MM.1S (cell line): ENCODE data around the gene SRSF7.
"Not testable (repeated sequence)": the region's sequence is repeated elsewhere in the genome, so short reads cannot be mapped to it uniquely, and the experiment has no call there.

Experiments
- DNase-seq: peaks from one replicate; pipeline ENCODE4 v3.0.0-alpha.2; 2015
- H2AFZ ChIP-seq: fragments of 300-600 bp; sonication (generic); 2 replicates; pipeline ENCODE4 v1.6.0; 2016; ENCODE audit warnings: antibody characterized with exemption, low read length
- H3F3A ChIP-seq: fragments of 300-600 bp; sonication (generic); 2 replicates; pipeline ENCODE4 v1.6.1; 2016; ENCODE audit warnings: mild to moderate bottlenecking, antibody characterized with exemption, low read length, moderate library complexity, mixed read lengths; ENCODE audit not compliant: insufficient read depth
- H3K27ac ChIP-seq: fragments of 300-600 bp; sonication (generic); 2 replicates; pipeline ENCODE4 v1.5.1; 2016; ENCODE audit warnings: mild to moderate bottlenecking, low read length
- H3K27me3 ChIP-seq: fragments of 300-600 bp; sonication (generic); replicated peaks from 2 replicates; pipeline ENCODE4 v1.6.0; 2016; ENCODE audit warnings: low read length; ENCODE audit not compliant: insufficient read depth
- H3K36me3 ChIP-seq: fragments of 300-600 bp; sonication (generic); replicated peaks from 2 replicates; pipeline ENCODE4 v1.6.1; 2016; ENCODE audit warnings: mild to moderate bottlenecking, low read length, mixed read lengths; ENCODE audit not compliant: insufficient read depth
- H3K4me1 ChIP-seq: fragments of 300-600 bp; sonication (generic); 2 replicates; pipeline ENCODE4 v1.6.1; 2016; ENCODE audit warnings: low read length, mixed read lengths
- H3K4me2 ChIP-seq: fragments of 300-600 bp; sonication (generic); 2 replicates; pipeline ENCODE4 v1.6.0; 2016; ENCODE audit warnings: low read depth, low read length
- H3K4me3 ChIP-seq: fragments of 300-600 bp; sonication (generic); 2 replicates; pipeline ENCODE4 v1.5.1; 2016; ENCODE audit warnings: low read length, mixed read lengths
- H3K79me2 ChIP-seq: fragments of 300-600 bp; sonication (generic); 2 replicates; pipeline ENCODE4 v1.6.1; 2016; ENCODE audit warnings: mixed run types, low read length, mixed read lengths
- H3K9ac ChIP-seq: fragments of 300-600 bp; sonication (generic); 2 replicates; pipeline ENCODE4 v1.6.1; 2016; ENCODE audit warnings: low read length, mixed read lengths
- H3K9me2 ChIP-seq: fragments of 300-600 bp; sonication (generic); replicated peaks from 2 replicates; pipeline ENCODE4 v1.6.1; 2016; ENCODE audit warnings: mild to moderate bottlenecking, low read length, mixed read lengths; ENCODE audit not compliant: insufficient read depth
- H3K9me3 ChIP-seq: fragments of 300-600 bp; sonication (generic); replicated peaks from 2 replicates; pipeline ENCODE4 v1.6.1; 2016; ENCODE audit warnings: mild to moderate bottlenecking, low read length, mixed read lengths; ENCODE audit not compliant: insufficient read depth
- H4K20me1 ChIP-seq: fragments of 300-600 bp; sonication (generic); 2 replicates; pipeline ENCODE4 v1.6.1; 2016; ENCODE audit warnings: mild to moderate bottlenecking, low read length, moderate library complexity, mixed read lengths; ENCODE audit not compliant: insufficient read depth
- EZH2 ChIP-seq: fragments of 300-600 bp; sonication (generic); optimal IDR thresholded peaks from 2 replicates; pipeline ENCODE3; 2017; ENCODE audit warnings: low read depth, mild to moderate bottlenecking, antibody characterized with exemption, low read length, mixed read lengths
- EZH2phosphoT487 ChIP-seq: fragments of 300-600 bp; sonication (generic); IDR thresholded peaks from 2 replicates; pipeline ENCODE4 v1.6.1; 2018; ENCODE audit warnings: antibody characterized with exemption, low read length
- TF ChIP-seq, protein P1 (sequence below): fragments of 300-600 bp; sonication (generic); IDR thresholded peaks from 2 replicates; pipeline ENCODE4 v1.5.1; 2016; ENCODE audit warnings: antibody characterized with exemption, low read length, mixed read lengths

SRSF7 gene

DNA sequence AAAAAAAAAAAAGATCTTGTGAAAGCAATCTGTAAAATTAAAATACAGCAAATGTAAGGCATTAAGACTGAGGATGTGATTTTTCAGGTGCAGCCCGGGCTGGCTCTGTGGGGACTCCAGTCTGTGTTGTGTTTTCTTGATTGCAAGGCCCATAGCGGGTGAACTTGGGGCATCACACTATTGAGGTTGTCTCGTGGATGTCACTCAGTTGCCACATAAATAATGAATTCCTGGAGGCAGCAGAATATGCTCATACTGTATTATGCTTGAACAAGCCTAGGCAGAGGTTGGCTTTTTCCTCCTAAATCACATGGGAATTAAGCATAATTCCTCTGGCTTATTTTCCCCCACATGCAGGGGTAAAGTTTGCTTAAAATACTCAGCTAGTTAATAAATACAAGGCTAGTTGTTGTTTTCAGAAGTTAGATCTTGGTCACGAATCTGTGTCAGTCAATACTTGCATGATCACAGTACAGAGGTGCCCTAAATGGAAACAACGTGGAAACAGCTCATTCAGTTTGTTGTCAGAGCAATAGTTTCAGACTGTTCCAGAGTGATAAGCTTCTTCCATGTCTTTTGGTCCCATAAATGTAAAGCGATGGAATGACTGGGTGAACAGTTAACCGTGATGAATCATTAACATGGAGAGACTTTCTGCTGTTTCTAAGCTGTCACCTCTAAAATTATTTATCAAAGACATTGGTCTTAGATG lies 43.2 kb upstream of the SRSF7 start:
- H2AFZ ChIP-seq: no peak overlapping the region
- no peaks in the 10 kb centered on the region for H3K9me3 ChIP-seq
- H3K4me1 ChIP-seq: no peaks in the 10 kb centered on the region
- H3K9ac ChIP-seq: no peak overlapping the region
- H3K27me3 ChIP-seq: no peaks in the 10 kb centered on the region
- H3K27ac ChIP-seq: no peak overlapping the region
- H4K20me1 ChIP-seq: no peaks in the 10 kb centered on the region
- no peaks in the 10 kb centered on the region for H3K36me3 ChIP-seq
- no peaks in the 10 kb centered on the region for H3K9me2 ChIP-seq
- H3K4me2 ChIP-seq: no peak overlapping the region
- TF ChIP-seq EZH2 (no peak), EZH2phosphoT487 (no peak)
- TF ChIP-seq, protein P1, sequence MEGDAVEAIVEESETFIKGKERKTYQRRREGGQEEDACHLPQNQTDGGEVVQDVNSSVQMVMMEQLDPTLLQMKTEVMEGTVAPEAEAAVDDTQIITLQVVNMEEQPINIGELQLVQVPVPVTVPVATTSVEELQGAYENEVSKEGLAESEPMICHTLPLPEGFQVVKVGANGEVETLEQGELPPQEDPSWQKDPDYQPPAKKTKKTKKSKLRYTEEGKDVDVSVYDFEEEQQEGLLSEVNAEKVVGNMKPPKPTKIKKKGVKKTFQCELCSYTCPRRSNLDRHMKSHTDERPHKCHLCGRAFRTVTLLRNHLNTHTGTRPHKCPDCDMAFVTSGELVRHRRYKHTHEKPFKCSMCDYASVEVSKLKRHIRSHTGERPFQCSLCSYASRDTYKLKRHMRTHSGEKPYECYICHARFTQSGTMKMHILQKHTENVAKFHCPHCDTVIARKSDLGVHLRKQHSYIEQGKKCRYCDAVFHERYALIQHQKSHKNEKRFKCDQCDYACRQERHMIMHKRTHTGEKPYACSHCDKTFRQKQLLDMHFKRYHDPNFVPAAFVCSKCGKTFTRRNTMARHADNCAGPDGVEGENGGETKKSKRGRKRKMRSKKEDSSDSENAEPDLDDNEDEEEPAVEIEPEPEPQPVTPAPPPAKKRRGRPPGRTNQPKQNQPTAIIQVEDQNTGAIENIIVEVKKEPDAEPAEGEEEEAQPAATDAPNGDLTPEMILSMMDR: no peak
- no peaks in the 10 kb centered on the region for H3F3A ChIP-seq
- no peak for DNase-seq
- no peak overlapping the region for H3K4me3 ChIP-seq
- H3K79me2 ChIP-seq: no peaks in the 10 kb centered on the region

DNA sequence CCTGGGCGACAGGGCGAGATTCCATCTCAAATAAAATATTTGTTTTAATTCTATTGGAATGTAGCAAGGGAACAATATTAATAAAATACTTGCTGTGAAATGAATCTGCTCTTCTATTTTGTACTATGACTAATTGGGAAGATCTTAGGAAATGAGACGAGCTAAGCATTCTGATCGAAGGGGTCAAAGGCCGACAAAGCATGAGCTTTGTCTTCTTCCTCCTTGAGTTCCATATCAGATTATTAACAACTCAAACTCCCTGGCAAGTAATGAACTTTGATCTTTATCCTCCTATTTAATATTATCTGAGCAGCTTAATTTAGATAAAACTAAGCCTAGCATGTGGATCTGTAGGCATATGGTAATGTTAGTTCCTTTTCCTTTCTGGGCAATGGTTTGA lies 42.4 kb upstream of the SRSF7 start:
- Histone ChIP-seq H3K27me3 (no peaks in the 10 kb centered on the region), H2AFZ (no peak overlapping the region), H3K9me3 (no peaks in the 10 kb centered on the region), H3K79me2 (no peaks in the 10 kb centered on the region), H3K9me2 (no peaks in the 10 kb centered on the region), H3K4me2 (no peak overlapping the region), H3K36me3 (no peaks in the 10 kb centered on the region), H3F3A (no peaks in the 10 kb centered on the region), H3K4me3 (no peak overlapping the region), H3K9ac (no peak overlapping the region), H3K4me1 (no peaks in the 10 kb centered on the region), H4K20me1 (no peaks in the 10 kb centered on the region), H3K27ac (no peak overlapping the region)
- no peak for TF ChIP-seq EZH2
- no peak for TF ChIP-seq EZH2phosphoT487
- TF ChIP-seq, protein P1: no peak
- no peak for DNase-seq

- Histone ChIP-seq H3K4me1 (no peaks in the 10 kb centered on the region), H3K9me3 (no peaks in the 10 kb centered on the region), H3K79me2 (no peaks in the 10 kb centered on the region), H3K36me3 (no peaks in the 10 kb centered on the region), H4K20me1 (no peaks in the 10 kb centered on the region), H3K4me3 (no peak overlapping the region), H3K9me2 (no peaks in the 10 kb centered on the region), H3K27ac (no peak overlapping the region), H3K4me2 (no peak overlapping the region), H3K9ac (no peak overlapping the region), H3K27me3 (no peaks in the 10 kb centered on the region), H2AFZ (no peak overlapping the region), H3F3A (no peaks in the 10 kb centered on the region)
- TF ChIP-seq EZH2phosphoT487 (no peak), EZH2 (no peak)
- TF ChIP-seq, protein P1: no peak
- DNase-seq: no peak
These were observed 41.6 kb upstream of the SRSF7 start for GRCh38 chr2:38792751-38793150.

DNA sequence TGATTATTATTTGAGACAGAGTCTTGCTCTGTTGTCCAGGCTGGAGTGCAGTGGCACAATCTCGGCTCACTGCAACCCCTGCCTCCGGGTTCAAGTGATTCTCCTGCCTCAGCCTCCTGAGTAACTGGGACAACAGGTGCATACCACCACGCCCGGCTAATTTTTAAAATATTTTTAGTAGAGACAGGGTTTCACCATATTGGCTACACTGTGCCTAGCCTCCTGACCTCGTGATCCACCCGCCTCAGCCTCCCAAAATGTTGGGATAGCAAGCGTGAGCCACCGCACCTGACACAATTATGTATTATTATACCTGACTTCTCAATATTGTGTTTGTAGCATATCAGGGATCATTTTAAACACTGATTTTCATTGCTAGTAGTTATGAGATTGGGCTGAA lies 41.2 kb upstream of the SRSF7 start:
- not testable (repeated sequence) for H3K4me1 ChIP-seq

More for the DNA sequence above, 41.2 kb upstream of the SRSF7 start:
- H3K27ac ChIP-seq, DNase-seq, H3K4me2 ChIP-seq, H3K9ac ChIP-seq, H4K20me1 ChIP-seq, H3F3A ChIP-seq, H3K27me3 ChIP-seq, H3K9me2 ChIP-seq, H3K9me3 ChIP-seq, H3K36me3 ChIP-seq, H2AFZ ChIP-seq, H3K4me3 ChIP-seq, H3K79me2 ChIP-seq: not testable (repeated sequence)
